HG03342 (cell line): ENCODE data around the gene TDRD7.
"Not testable (repeated sequence)": the region's sequence is repeated elsewhere in the genome, so short reads cannot be mapped to it uniquely, and the experiment has no call there.

Experiments
- ATAC-seq: cut with Tn5 transposase; IDR thresholded peaks from one replicate; pipeline ENCODE4 v1.9.1; 2021; ENCODE audit warnings: mild to moderate bottlenecking, moderate library complexity; ENCODE audit not compliant: unreplicated experiment

Gene TDRD7

DNA sequence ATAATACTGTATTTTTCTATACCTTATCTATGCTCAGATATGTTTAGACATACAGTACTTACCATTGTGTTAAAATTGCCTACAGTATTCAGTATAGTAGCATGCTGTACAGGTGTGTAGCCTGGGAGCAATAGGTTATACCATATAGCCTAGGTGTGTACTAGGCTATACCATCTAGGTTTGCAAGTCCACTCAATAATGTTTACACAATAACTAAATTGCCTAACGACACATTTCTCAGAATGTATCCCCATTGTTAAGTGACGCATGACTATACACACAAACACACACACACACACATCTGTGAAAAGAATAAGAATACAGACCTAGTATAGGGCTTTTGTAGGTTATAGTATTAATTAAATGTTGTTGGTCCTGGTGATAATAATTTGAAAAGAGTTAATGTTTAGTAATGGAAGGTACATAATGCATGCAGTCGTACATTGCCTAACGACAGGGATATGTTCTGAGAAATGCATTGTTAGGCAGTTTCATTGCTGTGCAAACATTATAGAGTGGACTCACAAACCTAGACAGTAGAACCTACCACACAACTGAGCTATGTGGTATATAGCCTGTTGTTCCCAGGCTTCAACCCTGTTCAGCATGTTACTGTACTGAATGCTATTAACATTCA is 13.6 kb downstream of the TDRD7 start:
- no peak for ATAC-seq

DNA sequence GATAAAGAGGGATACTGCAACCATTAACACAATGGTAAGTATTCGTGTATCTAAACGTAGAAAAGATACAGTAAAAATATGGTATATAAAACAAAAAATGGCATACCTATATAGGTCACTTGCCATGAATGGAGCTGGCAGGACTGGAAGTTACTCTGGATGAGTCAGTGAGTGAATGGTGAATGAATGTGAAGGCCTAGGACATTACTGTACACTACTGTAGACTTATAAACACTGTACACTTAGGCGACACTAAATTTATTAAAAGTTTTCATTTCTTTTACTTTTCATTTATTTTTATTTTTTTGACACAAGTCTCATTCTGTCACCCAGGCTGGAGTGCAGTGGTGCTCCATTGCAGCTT is 14.1 kb downstream of the TDRD7 start:
- no peak for ATAC-seq

DNA sequence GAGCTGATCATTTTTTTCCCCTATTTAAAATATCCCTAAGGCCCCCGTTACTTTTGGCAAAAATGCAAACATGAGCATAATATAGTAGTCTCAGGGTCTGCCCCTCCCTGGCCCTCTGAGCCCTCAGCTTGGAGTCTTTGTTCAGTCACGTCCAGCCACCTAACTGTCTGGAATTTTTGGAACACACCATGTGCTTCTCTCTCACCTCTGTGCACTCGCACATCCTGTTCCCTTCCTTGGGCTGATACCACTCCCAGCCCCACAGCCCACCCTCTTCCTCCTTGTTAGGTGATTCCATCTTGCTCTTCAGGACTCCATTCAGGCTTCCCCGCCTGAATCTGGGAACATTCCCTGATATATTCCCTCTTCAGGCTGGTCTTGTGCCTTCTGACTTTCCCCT is 16.0 kb downstream of the TDRD7 start:
- ATAC-seq, result no peak

DNA sequence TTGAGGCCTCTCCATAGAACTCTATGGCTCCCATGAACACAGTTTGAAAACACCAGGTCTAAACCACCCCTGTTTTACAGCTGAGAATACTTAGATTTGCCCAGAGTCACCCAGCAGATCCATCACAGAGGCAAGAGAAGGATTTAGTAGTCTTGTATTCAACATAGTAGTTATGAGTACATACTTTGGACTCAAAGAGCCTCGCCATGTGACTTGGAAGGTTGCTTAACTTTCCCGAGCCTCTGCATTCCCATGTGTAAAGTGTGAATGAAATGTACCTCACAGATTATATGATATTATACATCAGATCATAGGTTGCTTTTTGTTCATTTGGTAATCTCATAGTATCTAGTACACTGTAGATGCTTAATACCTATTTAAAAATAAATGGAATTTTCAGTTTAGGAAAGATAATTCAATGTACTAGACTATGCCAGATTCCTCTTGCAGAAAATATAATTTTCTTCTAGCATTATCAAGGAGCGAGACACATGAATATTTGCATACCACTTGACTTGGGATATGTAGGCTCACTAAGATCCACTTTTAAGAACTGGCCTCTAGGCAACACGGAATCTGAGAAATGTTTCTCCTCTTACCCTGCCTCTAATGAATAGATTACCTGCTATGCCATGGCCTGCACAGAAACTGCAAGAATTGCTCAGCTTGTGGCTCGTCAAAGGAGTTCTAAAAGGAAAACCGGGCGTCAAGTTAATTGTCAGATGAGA is 18.6 kb downstream of the TDRD7 start:
- ATAC-seq, result no peak

DNA sequence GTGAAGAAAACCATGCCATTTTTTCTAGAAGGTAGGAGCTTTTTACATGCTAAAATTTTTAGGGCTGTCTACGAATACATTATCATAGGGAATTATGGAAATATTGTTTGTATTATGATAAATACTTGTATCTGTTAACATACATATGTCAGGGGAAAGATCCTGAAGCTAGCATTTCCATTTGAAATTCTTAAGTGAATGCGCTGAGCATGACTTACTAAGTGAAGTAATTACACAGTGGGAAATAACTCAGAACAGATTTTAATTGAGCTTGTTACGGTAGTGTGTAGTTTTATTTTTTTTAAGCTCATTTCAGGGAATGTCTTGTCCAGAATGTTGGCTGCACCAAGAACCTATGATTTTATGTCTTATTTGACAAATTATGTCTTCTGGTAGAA is 19.1 kb downstream of the TDRD7 start:
- ATAC-seq, result no peak

DNA sequence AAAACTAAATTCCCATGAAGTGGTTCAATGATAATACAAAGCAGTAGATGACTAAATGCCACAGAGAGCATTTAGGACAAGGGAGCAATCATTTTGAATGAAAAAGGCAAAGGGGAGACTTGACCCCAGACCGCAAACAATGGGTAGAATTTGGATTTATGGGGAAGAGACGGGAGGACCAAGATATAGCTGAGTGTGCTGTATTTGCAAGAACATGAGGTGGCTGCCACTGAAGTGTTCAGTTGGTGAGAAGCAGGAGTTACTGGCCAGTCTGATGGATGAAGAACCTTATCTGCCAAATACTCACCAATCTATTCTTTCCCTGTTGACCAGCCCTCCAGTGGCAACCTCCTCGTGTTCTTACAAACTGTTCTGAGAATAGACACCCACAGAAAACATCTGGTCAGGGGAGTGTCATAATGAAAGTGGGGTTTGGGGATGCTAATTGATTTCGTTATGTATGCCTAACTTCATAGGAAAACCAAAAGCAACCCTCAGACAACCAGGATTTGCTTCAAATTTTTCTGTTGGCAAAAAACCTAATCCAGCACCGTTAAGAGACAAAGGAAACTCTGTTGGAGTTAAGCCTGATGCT is 19.8 kb downstream of the TDRD7 start:
- ATAC-seq, result no peak

DNA sequence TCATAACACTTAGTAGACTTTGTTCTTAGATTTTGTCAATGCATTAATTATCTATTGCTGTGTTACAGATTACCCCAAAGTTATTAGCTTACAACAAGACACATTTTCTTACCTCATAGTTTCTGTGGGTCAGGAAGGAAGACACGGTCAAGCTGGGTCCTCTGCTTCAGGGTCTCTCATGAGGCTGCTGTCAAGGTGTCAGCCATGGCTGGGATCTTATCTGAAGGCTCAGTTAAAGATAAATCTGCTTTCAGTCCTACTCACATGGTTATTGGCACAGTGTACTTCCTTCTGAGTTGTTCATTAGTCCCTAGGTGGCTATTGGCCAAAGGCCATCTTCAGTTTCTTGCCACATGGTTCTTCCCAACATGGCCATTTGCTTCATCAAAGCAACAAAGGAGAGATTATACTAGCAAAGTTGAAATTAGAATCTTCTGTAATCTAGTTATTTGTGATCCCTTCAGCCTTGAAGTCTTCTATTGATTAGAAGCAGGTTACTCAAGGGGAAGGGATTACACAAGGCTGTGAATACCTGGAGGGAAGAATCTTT is 25.2 kb downstream of the TDRD7 start:
- no peak for ATAC-seq

DNA sequence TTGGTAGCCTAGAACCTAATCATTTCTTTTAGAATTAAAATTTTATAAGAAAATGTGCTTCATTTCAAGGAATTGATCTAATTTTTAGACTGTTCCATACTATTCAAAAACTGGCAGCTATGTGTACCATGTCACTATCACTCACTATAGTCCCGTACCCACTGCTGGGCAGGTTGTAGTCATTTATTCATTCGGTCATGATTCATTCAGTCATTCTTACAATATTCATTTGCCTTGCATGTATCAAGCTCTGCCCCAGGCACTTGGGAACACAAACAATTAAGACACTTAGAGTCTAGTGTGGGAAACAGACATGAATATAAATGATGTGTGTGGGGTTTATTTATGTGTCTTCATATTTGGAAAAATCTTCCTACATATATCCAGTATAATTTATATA is 26.4 kb downstream of the TDRD7 start:
- no peak for ATAC-seq

DNA sequence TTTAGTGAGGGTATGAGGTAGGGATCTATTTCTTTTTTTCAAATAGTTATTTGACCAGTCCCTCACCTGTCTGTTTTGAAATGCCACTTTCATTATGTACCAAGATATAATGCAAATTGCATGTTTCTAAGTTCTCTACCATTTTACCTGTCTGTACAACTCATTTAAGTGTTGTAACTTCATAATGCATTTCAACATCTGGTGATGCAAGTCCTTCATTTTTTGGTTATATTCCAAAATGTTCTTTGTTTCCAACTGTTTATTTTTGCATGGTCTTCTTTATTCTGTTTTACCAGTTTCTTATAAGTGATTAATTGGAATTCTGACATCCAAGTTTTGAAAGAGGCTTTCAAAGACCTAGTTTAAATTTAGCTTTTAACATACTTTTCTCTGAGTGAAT is 26.8 kb downstream of the TDRD7 start:
- ATAC-seq, result no peak

DNA sequence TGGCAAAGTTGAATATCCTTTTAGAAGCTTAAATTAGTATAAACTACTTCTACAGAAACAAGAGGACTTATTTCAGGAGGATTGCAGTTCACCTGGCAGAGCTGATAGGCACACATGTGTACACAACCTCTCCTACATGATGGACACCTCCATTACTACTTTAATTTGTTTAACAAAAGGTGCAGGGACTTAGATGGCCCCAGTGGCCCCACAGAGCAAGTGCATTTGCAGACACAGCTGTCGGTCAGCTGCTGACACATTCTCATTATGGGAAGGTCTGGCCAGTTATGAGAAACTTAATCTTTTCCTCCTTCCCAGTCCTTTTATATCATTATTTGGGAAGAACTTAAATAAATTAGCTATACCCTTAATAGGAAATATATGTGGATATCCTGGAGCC is 28.3 kb downstream of the TDRD7 start:
- no peak for ATAC-seq

DNA sequence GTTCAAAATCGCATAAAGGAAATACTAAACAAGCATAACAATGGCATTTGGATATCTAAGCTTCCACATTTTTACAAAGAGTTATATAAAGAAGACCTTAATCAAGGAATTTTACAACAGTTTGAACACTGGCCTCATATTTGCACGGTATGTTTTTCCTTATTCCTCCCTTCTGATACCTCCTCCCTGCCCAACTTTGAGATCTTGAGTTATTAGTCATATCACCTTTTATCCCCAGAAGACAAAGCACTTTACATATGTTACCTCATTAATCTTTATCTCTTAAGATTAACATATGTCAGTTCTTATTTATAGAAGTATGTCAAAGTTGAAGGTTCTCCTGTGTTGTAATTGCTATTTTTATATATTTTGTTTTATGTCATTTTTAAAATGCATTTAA is 29.8 kb downstream of the TDRD7 start:
- no peak for ATAC-seq

DNA sequence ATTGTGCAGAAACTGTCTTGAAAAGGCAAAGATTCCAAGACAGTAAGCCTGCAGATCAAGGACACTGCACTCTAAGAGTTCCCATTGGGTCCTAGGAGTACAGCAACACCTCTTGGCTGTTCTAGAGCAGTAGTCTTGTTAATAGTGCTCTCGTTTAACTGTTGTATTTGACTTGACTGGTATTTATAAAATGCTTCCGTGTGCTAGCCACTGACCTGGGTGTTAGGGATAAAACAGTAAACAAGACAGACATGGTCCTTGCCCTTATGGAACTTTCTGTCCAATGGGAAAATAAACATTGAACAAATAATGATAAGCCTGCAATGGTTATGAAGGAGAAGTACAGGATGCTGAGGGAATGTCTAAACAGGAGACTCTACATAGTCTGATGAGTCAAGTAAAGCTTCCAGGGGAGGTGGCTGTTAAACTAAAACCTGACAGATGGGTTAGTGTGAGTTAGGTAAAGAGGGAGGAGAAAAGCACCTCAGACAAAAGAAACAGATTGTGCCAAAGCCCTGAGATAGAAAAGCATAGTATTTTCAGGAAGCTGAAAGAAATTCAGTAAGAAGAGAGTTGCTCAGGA is 33.3 kb downstream of the TDRD7 start:
- no peak for ATAC-seq

DNA sequence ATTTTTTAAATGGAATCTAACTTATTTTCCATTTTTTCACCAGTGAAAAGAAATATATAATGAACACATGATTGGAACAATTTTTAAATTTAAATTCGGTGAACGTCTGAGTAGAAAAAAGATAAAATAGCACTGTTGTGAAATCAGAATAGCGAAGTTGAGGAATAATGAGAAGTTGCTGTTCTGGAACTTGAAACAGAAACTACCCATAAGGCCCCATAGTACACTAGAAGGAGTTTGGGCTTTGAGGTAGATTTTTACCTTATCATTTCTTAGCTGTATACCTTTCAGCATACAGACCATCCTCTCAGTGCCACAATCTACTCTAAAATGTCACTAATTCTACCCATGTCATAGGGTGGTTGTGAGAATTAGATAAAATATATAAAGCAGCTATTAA is 35.1 kb downstream of the TDRD7 start:
- ATAC-seq, result no peak

DNA sequence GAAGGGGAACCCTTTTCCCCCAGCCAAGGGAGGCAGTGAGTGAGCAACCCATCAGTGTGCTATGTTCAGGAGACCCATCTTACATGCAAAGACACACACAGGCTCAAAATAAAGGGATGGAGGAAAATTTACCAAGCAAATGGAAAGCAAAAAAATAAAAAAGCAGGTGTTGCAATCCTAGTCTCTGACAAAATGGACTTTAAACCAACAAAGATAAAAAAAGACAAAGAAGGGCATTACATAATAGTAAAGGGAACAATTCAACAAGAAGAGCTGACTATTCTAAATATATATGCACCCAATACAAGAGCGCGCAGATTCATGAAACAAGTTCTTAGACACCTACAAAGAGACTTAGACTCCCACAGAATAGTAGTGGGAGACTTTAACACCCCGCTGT is 41.7 kb downstream of the TDRD7 start:
- not testable (repeated sequence) for ATAC-seq

DNA sequence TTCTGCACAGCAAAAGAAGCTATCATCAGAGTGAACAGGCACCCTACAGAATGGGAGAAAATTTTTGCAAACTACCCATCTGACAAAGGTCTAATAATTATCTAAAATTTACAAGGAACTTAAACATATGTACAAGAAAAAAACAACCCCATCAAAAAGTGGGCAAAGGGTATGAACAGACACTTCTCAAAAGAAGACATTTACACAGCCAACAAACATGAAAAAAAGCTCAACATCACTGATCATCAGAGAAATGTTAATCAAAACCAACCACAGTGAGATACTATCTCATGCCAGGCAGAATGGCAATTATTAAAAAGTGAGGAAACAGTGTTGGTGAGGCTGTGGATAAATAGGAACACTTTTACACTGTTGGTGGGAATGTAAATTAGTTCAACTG is 44.9 kb downstream of the TDRD7 start:
- not testable (repeated sequence) for ATAC-seq

DNA sequence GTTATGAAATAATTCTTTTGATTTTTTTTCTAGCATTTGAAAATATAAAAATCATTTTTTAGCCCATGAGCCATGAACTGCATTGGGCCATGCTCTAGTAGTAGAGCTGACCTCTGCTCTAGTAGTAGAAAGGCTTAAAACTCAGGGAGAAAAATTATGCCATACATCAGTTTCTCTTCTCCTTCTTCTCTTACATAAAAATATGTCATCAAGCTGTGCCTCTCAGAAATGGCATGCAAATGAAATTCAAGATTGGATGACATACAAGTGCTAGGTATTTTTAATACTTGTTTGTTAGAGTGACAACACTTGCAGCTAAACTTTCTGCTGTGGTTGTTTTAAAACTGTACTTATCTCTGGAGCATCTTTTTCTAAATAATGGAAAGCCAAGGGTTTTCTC is 47.4 kb downstream of the TDRD7 start:
- no peak for ATAC-seq

DNA sequence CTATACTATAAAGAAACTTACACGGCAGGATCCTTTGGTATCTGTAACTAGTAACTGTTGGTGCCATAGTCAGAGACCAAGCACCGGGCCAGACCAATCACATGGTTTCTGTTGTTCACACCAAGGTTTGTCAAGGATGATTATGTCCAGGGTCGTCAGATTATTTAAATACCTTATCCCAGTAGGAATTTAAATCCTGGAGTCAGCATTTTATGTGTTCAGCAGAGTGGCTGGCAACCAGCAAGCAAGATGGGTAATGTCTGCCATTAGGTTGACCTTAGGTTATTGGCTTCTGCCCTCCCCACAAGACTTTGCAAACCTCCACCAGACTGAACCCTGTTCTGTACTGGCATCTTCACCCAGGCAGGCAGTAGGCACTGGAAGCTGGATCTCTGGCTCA is 50.3 kb downstream of the TDRD7 start:
- ATAC-seq, result no peak

DNA sequence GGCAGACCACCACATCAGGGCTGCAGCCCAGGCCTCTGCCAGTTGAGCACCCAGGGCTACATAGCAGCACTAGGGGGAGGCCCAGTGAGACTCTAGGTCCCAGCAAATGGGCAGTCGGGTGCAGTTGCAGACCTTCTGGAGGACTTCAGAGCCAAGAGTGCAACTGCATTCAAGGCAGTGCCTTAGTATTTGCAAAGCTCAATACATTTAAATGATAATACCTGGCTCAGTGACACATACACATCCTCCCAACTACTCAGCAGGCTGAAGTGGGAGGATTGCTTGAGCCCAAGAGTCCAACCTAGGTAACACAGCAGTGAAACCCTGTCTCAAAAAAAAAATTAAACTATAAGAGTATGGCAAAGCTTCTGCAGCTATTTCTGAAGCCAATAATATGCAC is 51.0 kb downstream of the TDRD7 start:
- ATAC-seq, result no peak

DNA sequence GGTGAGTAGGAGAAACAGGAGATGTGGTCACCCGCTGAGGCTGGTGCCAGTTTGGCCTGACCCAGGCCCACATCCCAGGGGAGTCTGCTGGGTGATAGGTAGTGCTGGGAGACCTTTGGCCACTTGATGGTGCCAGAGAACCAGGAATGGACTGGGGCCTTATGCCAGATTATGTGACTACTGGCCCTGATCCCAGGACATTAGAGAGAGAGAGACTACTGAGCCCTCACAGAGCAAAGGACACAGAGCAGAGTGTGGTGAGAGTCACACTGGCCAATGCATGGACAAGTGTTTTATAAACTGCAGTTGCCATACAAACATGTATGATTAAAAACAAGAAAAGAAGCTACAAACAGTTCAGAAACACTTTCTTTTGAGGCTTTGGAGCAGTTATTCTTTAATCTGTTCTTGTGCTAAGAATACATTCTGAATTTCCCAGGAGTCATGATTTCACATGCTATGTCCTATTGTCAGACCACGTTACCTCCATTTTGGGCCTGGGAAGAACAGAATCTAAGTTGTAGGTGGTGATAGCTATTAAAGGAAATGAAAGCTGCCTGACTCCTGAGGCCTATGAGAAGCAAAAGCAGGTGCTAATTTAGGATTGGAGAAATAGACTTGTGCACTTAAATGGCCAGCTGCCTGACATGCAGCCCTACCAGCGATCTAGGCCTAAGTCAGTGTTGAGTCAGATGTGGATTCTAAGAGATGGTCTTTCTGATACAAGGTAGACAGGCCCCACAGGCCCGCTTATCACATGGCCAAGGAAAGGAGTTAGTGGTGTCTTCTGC is 57.0 kb downstream of the TDRD7 start:
- ATAC-seq, result peak; percentile 85

DNA sequence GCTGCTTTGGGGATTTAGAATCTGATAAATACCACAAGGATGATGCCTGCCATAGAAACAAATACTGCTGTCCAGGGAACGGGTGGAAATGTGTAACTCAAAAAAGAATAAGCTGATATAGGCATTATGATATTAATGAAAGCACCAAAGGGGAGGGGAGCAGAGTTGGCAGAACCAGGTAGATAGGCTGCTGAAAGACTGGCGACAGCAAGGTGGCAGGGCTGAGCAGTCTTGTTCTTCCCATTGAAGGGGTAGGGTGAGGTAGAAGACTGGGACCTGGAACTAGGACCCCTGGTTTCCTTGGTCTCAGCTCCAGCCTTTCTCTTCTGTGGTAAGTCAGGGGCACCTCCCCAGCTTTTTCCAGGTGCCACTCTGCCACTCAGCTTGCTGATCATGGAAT is 58.2 kb downstream of the TDRD7 start:
- no peak for ATAC-seq

DNA sequence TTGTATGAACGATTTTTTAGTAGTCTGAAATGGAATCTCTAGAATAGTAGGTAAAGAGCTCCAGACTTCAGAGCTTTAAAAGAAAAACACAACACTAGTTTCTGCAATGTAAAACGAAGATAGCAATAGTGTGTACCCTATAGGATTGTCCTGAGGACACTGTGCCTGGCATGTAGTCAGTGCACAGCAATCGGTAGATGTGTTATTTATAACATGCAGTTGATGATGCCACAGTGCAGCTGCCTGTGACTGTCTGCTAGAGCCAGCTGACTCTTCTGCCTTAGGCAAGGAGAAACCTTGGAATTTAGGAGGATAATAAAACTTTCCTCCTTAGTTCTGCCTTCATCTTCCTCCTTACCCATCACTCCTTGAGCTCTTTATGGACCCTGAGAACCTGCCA is 61.8 kb downstream of the TDRD7 start:
- no peak for ATAC-seq
